GM12874 (cell line): ENCODE results near the gene GPR146.

ENCODE experiments used
- TF ChIP-seq, protein P1 (sequence below): IDR thresholded peaks from 2 replicates; pipeline ENCODE4 v1.5.1; 2011; ENCODE audit warnings: low read depth, mild to moderate bottlenecking, control low read depth, low read length, moderate library complexity; ENCODE audit not compliant: insufficient read depth

GPR146 gene

DNA sequence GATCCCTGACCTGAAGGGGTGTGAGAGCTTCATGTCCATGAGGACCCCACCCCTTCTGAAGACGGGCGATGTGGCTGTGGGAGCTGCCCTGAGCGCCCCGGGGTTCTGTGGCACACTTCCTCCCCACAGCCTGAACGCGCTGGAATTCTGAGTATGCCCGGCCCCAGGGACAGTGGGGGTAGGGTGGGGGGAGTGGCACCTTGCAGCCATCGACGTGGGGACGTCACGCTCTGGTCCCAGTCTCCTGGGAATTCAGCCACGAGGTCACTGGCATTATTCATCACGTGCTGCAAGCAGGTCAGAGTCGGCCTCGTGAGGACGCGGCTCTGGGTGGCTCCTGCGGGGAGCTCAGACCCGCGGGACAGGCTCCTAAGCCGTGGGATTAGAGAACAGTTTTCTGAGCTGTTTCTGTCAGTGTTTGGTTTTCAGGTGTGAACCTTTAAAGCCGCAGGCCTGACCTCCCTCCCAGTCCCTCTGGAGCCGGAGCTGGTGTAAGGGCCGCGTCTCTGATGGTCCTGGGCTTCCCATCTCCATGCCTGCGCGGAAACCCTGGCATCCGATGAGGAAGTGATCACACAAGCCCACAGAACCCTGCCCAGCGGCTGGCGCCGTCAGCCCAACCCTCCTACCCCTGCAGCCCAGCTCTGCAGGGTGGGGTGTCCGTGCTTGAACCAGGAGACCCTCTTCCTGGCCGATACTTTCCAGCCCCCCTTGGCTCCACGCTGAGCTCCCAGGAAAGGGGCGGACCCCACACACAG, 16.1 kb downstream of the GPR146 start:
- TF ChIP-seq, protein P1, sequence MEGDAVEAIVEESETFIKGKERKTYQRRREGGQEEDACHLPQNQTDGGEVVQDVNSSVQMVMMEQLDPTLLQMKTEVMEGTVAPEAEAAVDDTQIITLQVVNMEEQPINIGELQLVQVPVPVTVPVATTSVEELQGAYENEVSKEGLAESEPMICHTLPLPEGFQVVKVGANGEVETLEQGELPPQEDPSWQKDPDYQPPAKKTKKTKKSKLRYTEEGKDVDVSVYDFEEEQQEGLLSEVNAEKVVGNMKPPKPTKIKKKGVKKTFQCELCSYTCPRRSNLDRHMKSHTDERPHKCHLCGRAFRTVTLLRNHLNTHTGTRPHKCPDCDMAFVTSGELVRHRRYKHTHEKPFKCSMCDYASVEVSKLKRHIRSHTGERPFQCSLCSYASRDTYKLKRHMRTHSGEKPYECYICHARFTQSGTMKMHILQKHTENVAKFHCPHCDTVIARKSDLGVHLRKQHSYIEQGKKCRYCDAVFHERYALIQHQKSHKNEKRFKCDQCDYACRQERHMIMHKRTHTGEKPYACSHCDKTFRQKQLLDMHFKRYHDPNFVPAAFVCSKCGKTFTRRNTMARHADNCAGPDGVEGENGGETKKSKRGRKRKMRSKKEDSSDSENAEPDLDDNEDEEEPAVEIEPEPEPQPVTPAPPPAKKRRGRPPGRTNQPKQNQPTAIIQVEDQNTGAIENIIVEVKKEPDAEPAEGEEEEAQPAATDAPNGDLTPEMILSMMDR, result no peak

DNA sequence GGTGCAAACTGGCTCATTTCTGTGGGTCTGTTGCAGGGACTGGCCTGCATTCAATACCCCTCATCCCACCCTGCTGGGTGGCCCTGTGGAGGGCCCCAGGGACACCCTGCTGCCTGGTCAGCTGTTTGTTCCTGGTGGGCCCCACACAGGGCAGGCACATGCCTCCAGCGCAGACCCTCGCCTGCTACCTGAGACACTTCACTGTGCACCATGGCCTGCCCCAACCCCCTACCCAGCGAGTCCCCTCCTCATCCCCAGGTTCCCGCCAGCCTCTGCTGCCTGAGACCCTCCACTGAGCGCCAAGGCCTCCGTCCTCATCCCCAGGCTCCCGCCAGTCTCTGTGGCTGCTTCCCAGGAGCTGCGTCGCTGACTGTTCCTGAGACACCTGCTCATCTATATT, 16.8 kb downstream of the GPR146 start:
- TF ChIP-seq, protein P1, result no peak

DNA sequence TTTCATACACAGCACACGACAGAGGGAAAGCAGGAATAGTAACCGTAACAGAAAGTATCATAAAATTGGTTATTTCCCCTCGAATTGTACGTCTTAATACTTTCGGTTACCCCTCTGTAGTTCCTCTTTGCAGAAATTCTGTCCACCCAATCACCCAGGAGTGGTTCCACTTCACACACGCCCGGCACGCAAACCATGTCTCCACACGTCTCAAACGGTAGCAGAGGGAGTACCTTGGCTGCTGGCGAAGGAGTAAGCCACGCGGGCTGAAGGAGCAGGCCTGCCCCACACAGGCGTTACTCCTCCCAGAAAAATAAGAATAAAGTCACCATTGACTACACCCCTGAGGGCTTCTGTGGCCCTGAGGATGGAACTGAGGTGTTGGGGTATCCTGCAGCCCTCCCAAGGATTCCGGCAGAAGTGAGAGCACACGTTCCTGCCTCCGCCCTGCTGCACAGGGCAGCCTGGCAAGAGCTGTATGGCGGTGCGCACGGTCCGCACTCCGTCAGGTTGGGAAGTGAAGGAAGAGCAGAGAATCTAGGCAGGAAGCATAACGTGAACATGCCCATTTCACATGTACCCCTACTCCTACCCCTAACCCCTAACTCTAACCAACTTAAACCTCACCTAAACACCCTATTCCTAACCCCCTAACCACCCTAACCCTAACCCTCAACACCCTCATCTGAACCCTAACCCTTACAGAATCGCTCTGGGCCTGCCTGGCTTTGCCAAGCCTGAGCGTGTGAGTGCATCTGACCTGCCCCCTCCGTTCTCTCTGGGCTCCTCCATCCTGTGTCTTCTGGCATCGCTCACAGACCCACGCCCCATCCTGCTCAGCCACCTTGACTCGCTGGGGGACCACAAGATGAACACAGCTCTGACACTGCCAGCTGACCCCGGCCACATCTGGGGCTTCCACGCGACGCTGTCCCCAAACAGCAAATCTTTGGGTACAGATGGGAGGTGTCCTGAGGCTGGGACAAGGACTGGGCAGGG, 18.2 kb downstream of the GPR146 start:
- TF ChIP-seq, protein P1, result no peak

DNA sequence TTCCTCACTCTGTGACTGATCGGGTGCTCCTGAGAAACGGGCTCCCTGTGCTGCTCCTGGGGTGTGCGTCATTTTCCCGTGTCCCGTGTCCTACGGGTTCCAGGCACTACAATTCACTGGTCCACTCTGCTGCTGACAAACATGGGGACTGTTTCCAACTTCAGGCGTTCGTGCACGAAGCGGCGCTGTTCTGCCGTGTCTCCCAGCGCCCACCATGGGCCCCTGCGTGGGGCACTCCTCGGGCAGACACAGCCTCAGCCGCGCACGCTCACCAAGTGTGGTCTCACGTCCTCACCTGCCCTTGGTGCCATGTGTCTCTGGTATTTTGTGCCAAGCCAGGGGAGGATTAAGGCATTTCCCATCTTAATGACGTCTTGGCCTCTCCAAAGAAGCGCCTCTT, 19.0 kb downstream of the GPR146 start:
- TF ChIP-seq, protein P1, result no peak

DNA sequence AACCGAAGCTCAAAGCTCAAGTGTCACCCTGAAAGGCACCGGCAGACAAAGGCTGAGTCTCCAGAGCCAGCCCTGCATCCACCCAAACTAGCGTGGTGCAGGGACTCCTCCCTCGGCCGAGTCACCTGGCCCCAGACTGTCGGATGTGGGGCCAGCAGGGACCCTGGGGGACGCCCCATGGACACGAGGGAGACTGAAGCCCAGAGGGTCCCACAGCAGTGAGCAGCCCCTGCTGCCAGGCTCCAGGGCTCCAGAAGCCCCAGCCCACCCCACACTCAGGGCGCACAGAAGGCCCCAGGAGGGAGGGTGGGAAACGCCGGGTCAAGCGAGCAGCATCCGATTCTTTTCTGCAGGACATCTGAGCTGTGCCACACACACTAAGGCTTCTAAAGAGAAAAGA, 20.2 kb downstream of the GPR146 start:
- TF ChIP-seq, protein P1, result no peak

DNA sequence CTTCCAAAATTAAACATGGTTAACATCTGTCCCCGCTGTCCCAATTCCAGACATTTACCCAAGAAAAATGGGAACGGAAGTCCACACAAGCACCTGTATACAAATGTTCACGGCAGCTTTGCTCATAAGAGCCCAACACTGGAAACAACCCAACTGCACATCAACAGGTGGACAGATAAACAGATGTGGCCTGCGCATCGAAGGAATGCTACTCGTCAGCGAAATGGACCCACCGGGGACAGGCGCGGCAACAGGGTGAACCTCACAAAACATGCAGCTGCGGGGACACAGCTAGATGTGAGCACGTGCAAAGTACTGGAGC, 20.9 kb downstream of the GPR146 start:
- TF ChIP-seq, protein P1, result no peak

DNA sequence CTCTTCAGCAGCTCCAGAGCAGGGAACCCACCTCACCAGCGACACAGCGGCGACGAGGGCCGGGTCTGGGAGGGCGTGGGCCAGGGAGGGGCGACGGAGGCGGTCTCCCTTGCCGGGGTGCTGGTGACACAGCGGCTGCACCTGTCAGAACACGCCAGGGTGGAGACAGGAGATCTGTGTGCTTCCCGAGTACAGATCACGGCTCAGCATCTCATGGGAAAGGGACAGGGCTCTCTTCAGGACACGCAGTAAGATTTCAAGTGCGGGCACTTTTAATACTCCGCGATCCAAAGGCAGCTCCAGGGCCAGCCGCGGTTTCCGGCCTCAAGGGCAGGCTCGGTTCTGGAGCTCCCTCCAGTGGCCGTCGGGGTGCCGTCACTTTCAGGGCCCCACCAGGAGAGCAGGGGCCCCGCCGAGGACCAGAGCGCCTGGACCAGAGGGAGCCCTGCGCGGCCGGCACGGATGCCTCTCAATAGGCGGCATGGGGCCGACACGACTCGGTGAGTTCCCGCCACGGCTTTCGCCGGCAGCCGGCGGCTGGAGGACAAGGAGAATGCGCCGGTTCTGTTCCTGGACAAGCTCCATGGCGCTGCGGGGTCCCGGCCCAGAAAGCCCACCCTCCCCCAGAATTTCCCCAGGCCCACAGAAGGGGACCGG, 21.4 kb downstream of the GPR146 start:
- TF ChIP-seq, protein P1, result peak; percentile 92
